ENCODE results near the gene NUP210. TPM values are rescaled to one million over a fixed set of nuclear protein-coding genes. Genes with fewer than 3 reads are reported as not detected.

NUP210 gene
- total and polyA plus RNA-seq, 2 experiments from 2014 or later = 6.7 to 8.4 TPM

DNA sequence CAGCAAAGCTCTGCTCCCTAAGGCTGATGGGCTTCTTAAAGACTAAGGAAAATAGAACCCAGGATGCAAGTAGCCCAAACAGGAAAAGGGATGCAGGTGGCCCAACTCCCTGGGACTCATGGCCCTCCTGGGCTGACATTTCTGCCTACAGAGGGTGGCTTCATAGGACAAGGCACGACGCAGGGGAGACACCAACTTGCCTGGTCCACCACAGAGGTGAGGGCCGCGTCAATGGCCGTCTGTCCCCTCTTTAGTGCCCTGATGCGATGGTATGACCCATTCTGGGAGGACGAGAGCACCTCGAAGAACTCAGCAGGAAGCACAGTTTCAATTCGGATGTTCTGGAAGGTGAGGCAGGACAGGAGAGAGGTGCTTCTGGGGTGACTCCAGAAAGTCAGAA is 44.0 kb downstream of the NUP210 start:
- Histone ChIP-seq H4K20me1 (ENCODE audit: insufficient read depth, poor library complexity, severe bottlenecking) (no peaks in the 10 kb centered on the region), H3K9me3 (ENCODE audit: low read depth) (no peaks in the 10 kb centered on the region), H3K9me2 (replicated peaks; ENCODE audit: insufficient read depth) (no peaks in the 10 kb centered on the region), H3K27ac (no peak overlapping the region), H3K4me2 (no peak overlapping the region), H2AFZ (no peak overlapping the region), H3K79me2 (no peaks in the 10 kb centered on the region), H3K4me1 (ENCODE audit: insufficient read depth) (no peaks in the 10 kb centered on the region), H3K4me3 (no peak overlapping the region), H3K27me3 (no peaks in the 10 kb centered on the region), H3K36me3 (replicated peaks; ENCODE audit: insufficient read depth, low read depth) (no peaks in the 10 kb centered on the region)
- no peak for DNase-seq (ENCODE audit: low spot score)
- 97% methylated on average over 9 of the region's 9 CpGs for WGBS (ENCODE audit: low lambda C conversion rate, missing lambda C conversion rate)
- no peak for TF ChIP-seq EZH2 (IDR thresholded peaks at IDR 0.05; ENCODE audit: borderline replicate concordance)
- TF ChIP-seq, protein P1, sequence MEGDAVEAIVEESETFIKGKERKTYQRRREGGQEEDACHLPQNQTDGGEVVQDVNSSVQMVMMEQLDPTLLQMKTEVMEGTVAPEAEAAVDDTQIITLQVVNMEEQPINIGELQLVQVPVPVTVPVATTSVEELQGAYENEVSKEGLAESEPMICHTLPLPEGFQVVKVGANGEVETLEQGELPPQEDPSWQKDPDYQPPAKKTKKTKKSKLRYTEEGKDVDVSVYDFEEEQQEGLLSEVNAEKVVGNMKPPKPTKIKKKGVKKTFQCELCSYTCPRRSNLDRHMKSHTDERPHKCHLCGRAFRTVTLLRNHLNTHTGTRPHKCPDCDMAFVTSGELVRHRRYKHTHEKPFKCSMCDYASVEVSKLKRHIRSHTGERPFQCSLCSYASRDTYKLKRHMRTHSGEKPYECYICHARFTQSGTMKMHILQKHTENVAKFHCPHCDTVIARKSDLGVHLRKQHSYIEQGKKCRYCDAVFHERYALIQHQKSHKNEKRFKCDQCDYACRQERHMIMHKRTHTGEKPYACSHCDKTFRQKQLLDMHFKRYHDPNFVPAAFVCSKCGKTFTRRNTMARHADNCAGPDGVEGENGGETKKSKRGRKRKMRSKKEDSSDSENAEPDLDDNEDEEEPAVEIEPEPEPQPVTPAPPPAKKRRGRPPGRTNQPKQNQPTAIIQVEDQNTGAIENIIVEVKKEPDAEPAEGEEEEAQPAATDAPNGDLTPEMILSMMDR (IDR thresholded peaks at IDR 0.05; ENCODE audit: poor library complexity) = no peak
- TF ChIP-seq EZH2phosphoT487 (IDR thresholded peaks at IDR 0.05; ENCODE audit: low read depth, severe bottlenecking, unreplicated experiment) = no peak

DNA sequence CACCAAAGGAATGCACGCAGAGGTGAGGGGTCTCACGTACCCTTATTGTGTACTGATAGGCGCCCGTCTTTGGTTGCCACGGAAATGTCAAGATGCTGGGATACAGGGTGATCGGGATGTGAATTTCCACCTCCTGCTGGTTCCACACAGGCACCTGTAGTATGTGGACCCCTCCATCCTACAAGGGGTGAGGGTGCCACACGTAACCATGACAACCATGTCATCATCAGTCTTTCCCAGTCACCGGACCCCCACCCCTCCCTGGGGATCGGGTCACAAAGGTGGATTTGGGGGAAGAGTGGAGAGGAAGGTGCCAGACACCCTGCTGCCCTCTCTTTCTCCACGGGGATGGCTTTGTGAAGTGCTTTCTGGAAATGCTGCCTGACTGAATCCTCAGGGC is 44.7 kb downstream of the NUP210 start:
- no peak overlapping the region for H3K27ac ChIP-seq
- H3K79me2 ChIP-seq = no peaks in the 10 kb centered on the region
- H3K9me2 ChIP-seq (replicated peaks; ENCODE audit: insufficient read depth) = no peaks in the 10 kb centered on the region
- TF ChIP-seq EZH2 (IDR thresholded peaks at IDR 0.05; ENCODE audit: borderline replicate concordance) = no peak
- TF ChIP-seq, protein P1 (IDR thresholded peaks at IDR 0.05; ENCODE audit: poor library complexity) = no peak
- no peak overlapping the region for H3K4me3 ChIP-seq
- no peak for DNase-seq (ENCODE audit: low spot score)
- H3K27me3 ChIP-seq = no peaks in the 10 kb centered on the region
- no peak overlapping the region for H2AFZ ChIP-seq
- no peaks in the 10 kb centered on the region for H3K36me3 ChIP-seq (replicated peaks; ENCODE audit: insufficient read depth, low read depth)
- no peaks in the 10 kb centered on the region for H4K20me1 ChIP-seq (ENCODE audit: insufficient read depth, poor library complexity, severe bottlenecking)
- 91% methylated on average over 10 of the region's 10 CpGs for WGBS (ENCODE audit: low lambda C conversion rate, missing lambda C conversion rate)
- no peaks in the 10 kb centered on the region for H3K4me1 ChIP-seq (ENCODE audit: insufficient read depth)
- no peaks in the 10 kb centered on the region for H3K9me3 ChIP-seq (ENCODE audit: low read depth)
- no peak overlapping the region for H3K4me2 ChIP-seq

DNA sequence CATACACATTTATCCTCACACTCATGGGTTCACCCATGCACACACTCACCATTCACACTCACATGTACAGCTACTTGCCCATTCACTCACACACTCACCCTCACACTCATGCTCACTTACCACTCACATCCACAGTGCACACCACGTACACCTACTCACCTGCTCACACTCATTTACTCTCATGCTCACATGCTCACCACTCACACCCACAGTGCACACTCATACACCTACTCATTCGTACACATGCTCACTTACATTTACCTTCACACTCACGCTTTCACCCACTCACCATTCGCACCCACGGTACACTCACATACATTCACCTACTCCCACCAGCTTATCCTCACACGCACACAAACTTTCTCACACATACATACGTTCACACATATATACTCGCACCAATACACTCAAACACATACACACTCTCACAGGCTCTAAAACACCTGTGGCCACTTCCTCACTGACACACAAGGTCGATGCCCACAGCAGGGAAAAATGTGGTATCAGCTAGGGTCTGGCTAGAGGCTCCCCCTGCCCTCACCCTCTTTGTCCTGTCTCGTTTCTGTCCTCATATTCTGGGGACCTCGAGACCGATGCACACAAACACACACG is 46.0 kb downstream of the NUP210 start:
- Histone ChIP-seq H3K4me3 (no peak overlapping the region), H4K20me1 (ENCODE audit: insufficient read depth, poor library complexity, severe bottlenecking) (no peaks in the 10 kb centered on the region), H3K9me2 (replicated peaks; ENCODE audit: insufficient read depth) (no peaks in the 10 kb centered on the region), H3K27ac (no peak overlapping the region), H3K27me3 (no peaks in the 10 kb centered on the region), H3K4me2 (no peak overlapping the region), H3K79me2 (no peaks in the 10 kb centered on the region), H3K36me3 (replicated peaks; ENCODE audit: insufficient read depth, low read depth) (no peaks in the 10 kb centered on the region), H2AFZ (no peak overlapping the region), H3K4me1 (ENCODE audit: insufficient read depth) (no peaks in the 10 kb centered on the region), H3K9me3 (ENCODE audit: low read depth) (no peaks in the 10 kb centered on the region)
- TF ChIP-seq EZH2 (IDR thresholded peaks at IDR 0.05; ENCODE audit: borderline replicate concordance) (no peak), EZH2phosphoT487 (IDR thresholded peaks at IDR 0.05; ENCODE audit: low read depth, severe bottlenecking, unreplicated experiment) (no peak)
- TF ChIP-seq, protein P1 (IDR thresholded peaks at IDR 0.05; ENCODE audit: poor library complexity) = no peak
- no peak for DNase-seq (ENCODE audit: low spot score)
- 96% methylated on average over 13 of the region's 13 CpGs for WGBS (ENCODE audit: low lambda C conversion rate, missing lambda C conversion rate)
